ENCODE data around the gene NKD1. TPM values are rescaled to one million over a fixed set of nuclear protein-coding genes. Genes with fewer than 3 reads are reported as not detected.

Gene NKD1
- total and polyA plus RNA-seq, 2 donors (not counting 1 experiment from before 2014, with no cell fraction given), result 0.16 to 1.9 TPM

GRCh38 chr16:50517450-50518252 lies 30.5 kb upstream of the NKD1 start:
- no peak overlapping the region for H3K4me3 Mint-ChIP-seq
- Histone ChIP-seq H3K9me3 (ENCODE audit: control extremely low read depth in 1 of 3, control insufficient read depth in 2 of 3, insufficient read depth in 1 of 3, low read length in 2 of 3) (peaks cover 7 to 11% (median 8%) of the 10 kb centered on the region in 3 donors), H3K4me2 (replicated peaks; ENCODE audit: low read depth, low read length, poor library complexity, severe bottlenecking) (no peak overlapping the region), H3K27ac (ENCODE audit: low read length in 2 of 2) (no peak overlapping the region), H2AFZ (ENCODE audit: insufficient read depth, low read depth, low read length, poor library complexity, severe bottlenecking) (no peak overlapping the region), H3K4me1 (ENCODE audit: control insufficient read depth in 2 of 2, insufficient read depth in 2 of 2, low read length in 2 of 2) (no peaks in the 10 kb centered on the region), H3K9ac (ENCODE audit: low read length) (no peak overlapping the region), H3K36me3 (replicated peaks in 1 of 2; ENCODE audit: control extremely low read depth in 1 of 2, control insufficient read depth in 1 of 2, extremely low read depth in 1 of 2, insufficient read depth in 2 of 2, low read length in 1 of 2) (no peaks in the 10 kb centered on the region), H4K20me1 (ENCODE audit: control insufficient read depth, insufficient read depth, low read length, poor library complexity, severe bottlenecking) (no peaks in the 10 kb centered on the region), H3K27me3 (replicated peaks in 1 of 4; ENCODE audit: control extremely low read depth in 1 of 4, control insufficient read depth in 3 of 4, insufficient read depth in 4 of 4, low read length in 3 of 4) (peaks cover 0 to 20% (median 6%) of the 10 kb centered on the region in 4 experiments), H3K79me2 (ENCODE audit: control insufficient read depth, insufficient read depth, low read length) (no peaks in the 10 kb centered on the region), H3K4me3 (ENCODE audit: control extremely low read depth in 1 of 5, extremely low read depth in 1 of 5, insufficient read depth in 1 of 5, low read depth in 2 of 5, low read length in 4 of 5) (no peak overlapping the region)
- H3K9me3 Mint-ChIP-seq (ENCODE audit: insufficient read depth), result peaks cover 18% of the 10 kb centered on the region
- POLR2A ChIA-PET, result no interaction called here
- WGBS (ENCODE audit: insufficient coverage), result 69% methylated on average over 2 of the region's 2 CpGs
- H3K4me1 Mint-ChIP-seq, result no peaks in the 10 kb centered on the region
- no peak overlapping the region for H3K27ac Mint-ChIP-seq
- DNase-seq (no peak), ATAC-seq (ENCODE audit: low read depth) (no peak)
- intact Hi-C loops (cut with micrococcal nuclease), result no loop called here
- TF ChIP-seq EZH2 (IDR thresholded peaks at IDR 0.05; ENCODE audit: borderline replicate concordance, insufficient read depth, low read depth, low read length, poor library complexity, severe bottlenecking) (no peak), CTCF (IDR thresholded peaks at IDR 0.05) (no peak)
- CTCF ChIA-PET, result no interaction called here
- peaks cover 35% of the 10 kb centered on the region for H3K27me3 Mint-ChIP-seq

DNA sequence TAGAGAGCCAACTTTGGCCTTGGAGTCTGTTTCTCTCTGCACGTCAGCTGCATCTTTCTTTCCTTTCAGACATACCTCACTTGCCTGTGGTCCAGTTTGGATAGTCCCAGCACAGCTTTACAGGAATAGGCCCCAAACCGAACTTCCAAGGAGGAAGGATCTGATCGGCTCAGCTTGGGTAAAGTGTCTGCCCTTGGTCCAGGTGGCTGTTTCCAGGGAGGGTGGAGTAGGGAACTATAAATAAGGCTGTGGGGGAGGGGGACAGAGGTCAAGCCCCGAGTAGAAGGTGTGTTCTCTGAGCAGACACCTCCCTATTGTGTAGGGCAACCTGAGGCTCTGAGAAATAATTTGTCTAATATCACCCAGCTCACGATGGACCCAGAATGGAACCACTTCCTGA lies 29.2 kb upstream of the NKD1 start:
- Histone ChIP-seq H3K9me3 (ENCODE audit: control extremely low read depth in 1 of 3, control insufficient read depth in 2 of 3, insufficient read depth in 1 of 3, low read length in 2 of 3) (peaks cover 7 to 12% (median 11%) of the 10 kb centered on the region in 3 donors), H3K27ac (ENCODE audit: low read length in 2 of 2) (no peak overlapping the region), H4K20me1 (ENCODE audit: control insufficient read depth, insufficient read depth, low read length, poor library complexity, severe bottlenecking) (no peaks in the 10 kb centered on the region), H3K4me3 (ENCODE audit: control extremely low read depth in 1 of 5, extremely low read depth in 1 of 5, insufficient read depth in 1 of 5, low read depth in 2 of 5, low read length in 4 of 5) (no peak overlapping the region), H3K27me3 (replicated peaks in 1 of 4; ENCODE audit: control extremely low read depth in 1 of 4, control insufficient read depth in 3 of 4, insufficient read depth in 4 of 4, low read length in 3 of 4) (peaks cover 0 to 28% (median 6%) of the 10 kb centered on the region in 4 experiments), H3K9ac (ENCODE audit: low read length) (no peak overlapping the region), H2AFZ (ENCODE audit: insufficient read depth, low read depth, low read length, poor library complexity, severe bottlenecking) (no peak overlapping the region), H3K4me1 (ENCODE audit: control insufficient read depth in 2 of 2, insufficient read depth in 2 of 2, low read length in 2 of 2) (no peaks in the 10 kb centered on the region), H3K4me2 (replicated peaks; ENCODE audit: low read depth, low read length, poor library complexity, severe bottlenecking) (no peak overlapping the region), H3K79me2 (ENCODE audit: control insufficient read depth, insufficient read depth, low read length) (no peaks in the 10 kb centered on the region), H3K36me3 (replicated peaks in 1 of 2; ENCODE audit: control extremely low read depth in 1 of 2, control insufficient read depth in 1 of 2, extremely low read depth in 1 of 2, insufficient read depth in 2 of 2, low read length in 1 of 2) (no peaks in the 10 kb centered on the region)
- no peak overlapping the region for H3K27ac Mint-ChIP-seq
- no peaks in the 10 kb centered on the region for H3K4me1 Mint-ChIP-seq
- TF ChIP-seq CTCF (IDR thresholded peaks at IDR 0.05), result no peak
- TF ChIP-seq EZH2 (IDR thresholded peaks at IDR 0.05; ENCODE audit: borderline replicate concordance, insufficient read depth, low read depth, low read length, poor library complexity, severe bottlenecking), result no peak
- no peak for DNase-seq
- no peak overlapping the region for H3K4me3 Mint-ChIP-seq
- ATAC-seq (ENCODE audit: low read depth), result no peak
- ChIA-PET CTCF (interaction anchor here (0.9 kb wide), 1 partner anchor 9 kb away, joined by 3 read pairs; no protein-coding TSS in a partner anchor), POLR2A (no interaction called here)
- intact Hi-C loops (cut with micrococcal nuclease), result no loop called here
- peaks cover 18% of the 10 kb centered on the region for H3K9me3 Mint-ChIP-seq (ENCODE audit: insufficient read depth)
- peaks cover 47% of the 10 kb centered on the region for H3K27me3 Mint-ChIP-seq
- 79% methylated on average over 4 of the region's 5 CpGs for WGBS (ENCODE audit: insufficient coverage)
